Embryonic facial prominence (tissue), 1 donor: ENCODE measurements around the gene BCAS4.
"Not testable (repeated sequence)": the region's sequence is repeated elsewhere in the genome, so short reads cannot be mapped to it uniquely, and the experiment has no call there.

Experiments used
- DNase-seq: peaks from one replicate; pipeline ENCODE4 v3.0.0-alpha.2; 2016; ENCODE audit errors: extremely low spot score

Gene BCAS4

GRCh38 chr20:50876063-50876685 lies 81.3 kb downstream of the BCAS4 start:
- no peak for DNase-seq

- DNase-seq = no peak
These were observed 82.0 kb downstream of the BCAS4 start for GRCh38 chr20:50876816-50877215.

GRCh38 chr20:50877232-50877743 lies 82.4 kb downstream of the BCAS4 start:
- no peak for DNase-seq

GRCh38 chr20:50879649-50880550 lies 85.0 kb downstream of the BCAS4 start:
- no peak for DNase-seq

- DNase-seq = not testable (repeated sequence)
These were observed 87.0 kb downstream of the BCAS4 start for GRCh38 chr20:50881759-50882424.

GRCh38 chr20:50883856-50884255 lies 89.0 kb downstream of the BCAS4 start:
- no peak for DNase-seq

GRCh38 chr20:50885068-50885467 lies 90.2 kb downstream of the BCAS4 start:
- no peak for DNase-seq

GRCh38 chr20:50885781-50886180 lies 90.9 kb downstream of the BCAS4 start:
- DNase-seq = no peak

- no peak for DNase-seq
These were observed 91.4 kb downstream of the BCAS4 start for GRCh38 chr20:50886184-50886790.

GRCh38 chr20:50887576-50887975 lies 92.7 kb downstream of the BCAS4 start:
- DNase-seq = no peak

GRCh38 chr20:50891138-50891537 lies 96.3 kb downstream of the BCAS4 start:
- no peak for DNase-seq

- DNase-seq = no peak
These were observed 97.5 kb downstream of the BCAS4 start for GRCh38 chr20:50892394-50892793.

GRCh38 chr20:50893620-50894019 lies 98.8 kb downstream of the BCAS4 start:
- DNase-seq = no peak

GRCh38 chr20:50895111-50895830 lies 100.4 kb downstream of the BCAS4 start:
- no peak for DNase-seq

GRCh38 chr20:50898475-50898874 lies 103.6 kb downstream of the BCAS4 start:
- DNase-seq = no peak

GRCh38 chr20:50900261-50900660 lies 105.4 kb downstream of the BCAS4 start:
- no peak for DNase-seq

- DNase-seq = no peak
These were observed 106.4 kb downstream of the BCAS4 start for GRCh38 chr20:50901301-50901700.

GRCh38 chr20:50903353-50904051 lies 108.6 kb downstream of the BCAS4 start:
- no peak for DNase-seq

GRCh38 chr20:50904067-50904570 lies 109.3 kb downstream of the BCAS4 start:
- no peak for DNase-seq

GRCh38 chr20:50909413-50909812 lies 114.6 kb downstream of the BCAS4 start:
- no peak for DNase-seq
